GM23338 (cell line): Measurements from ENCODE around the gene REXO2. TPM values are rescaled to one million over a fixed set of nuclear protein-coding genes. Genes with fewer than 3 reads are reported as not detected.

Source experiments
- ATAC-seq: fragments of 200-7000 bp; cut with Tn5 transposase; 3 replicates; pipeline ENCODE4 v1.9.1; 2020
- DNase-seq: peaks from one replicate; pipeline ENCODE4 v3.0.0-alpha.2; 2015; ENCODE audit warnings: low spot score
- H2AFZ ChIP-seq: fragments of 200-600 bp; sonication (generic); 2 replicates; pipeline ENCODE4 v1.8.0; 2016; ENCODE audit warnings: antibody characterized with exemption, mild to moderate bottlenecking, moderate library complexity
- H3F3A ChIP-seq: fragments of 200-600 bp; sonication (generic); replicated peaks from 2 replicates; pipeline ENCODE4 v1.8.0; 2017; ENCODE audit warnings: antibody characterized with exemption, mixed run types, low read depth
- H3K27ac ChIP-seq: fragments of 200-600 bp; sonication (generic); 2 replicates; pipeline ENCODE4 v1.6.1; 2016; ENCODE audit warnings: low read depth
- H3K27me3 ChIP-seq: fragments of 200-600 bp; sonication (generic); 2 replicates; pipeline ENCODE4 v1.8.0; 2016; ENCODE audit warnings: mild to moderate bottlenecking, mixed run types, moderate library complexity; ENCODE audit not compliant: insufficient read depth
- H3K36me3 ChIP-seq: fragments of 200-600 bp; sonication (generic); 2 replicates; pipeline ENCODE4 v1.8.0; 2016; ENCODE audit warnings: mild to moderate bottlenecking; ENCODE audit not compliant: insufficient read depth
- H3K4me1 ChIP-seq: fragments of 200-600 bp; sonication (generic); 2 replicates; pipeline ENCODE4 v1.8.0; 2016; ENCODE audit warnings: mild to moderate bottlenecking, moderate library complexity; ENCODE audit not compliant: insufficient read depth
- H3K4me2 ChIP-seq: fragments of 200-600 bp; sonication (generic); 2 replicates; pipeline ENCODE4 v1.7.1; 2017; ENCODE audit warnings: mixed run types
- H3K4me3 ChIP-seq: fragments of 200-600 bp; sonication (generic); 2 replicates; pipeline ENCODE4 v1.6.1; 2016; ENCODE audit warnings: mixed run types
- H3K79me2 ChIP-seq: fragments of 200-600 bp; sonication (generic); replicated peaks from 2 replicates; pipeline ENCODE4 v1.8.0; 2017; ENCODE audit warnings: mild to moderate bottlenecking; ENCODE audit not compliant: insufficient read depth
- H3K9me2 ChIP-seq: fragments of 200-600 bp; sonication (generic); 2 replicates; pipeline ENCODE4 v1.8.0; 2017; ENCODE audit not compliant: insufficient read depth
- H4K20me1 ChIP-seq: fragments of 200-600 bp; sonication (generic); replicated peaks from 2 replicates; pipeline ENCODE4 v1.8.0; 2017; ENCODE audit warnings: mild to moderate bottlenecking; ENCODE audit not compliant: insufficient read depth
- H3K27ac Mint-ChIP-seq: 2 replicates; pipeline ENCODE4 v1.8.0; 2020; ENCODE audit warnings: inconsistent platforms, mild to moderate bottlenecking, moderate library complexity, mixed read lengths
- H3K27me3 Mint-ChIP-seq: 3 replicates; pipeline ENCODE4 v1.8.0; 2022; ENCODE audit warnings: low read depth, mild to moderate bottlenecking, moderate library complexity, mixed read lengths, inconsistent platforms; ENCODE audit not compliant: insufficient read depth, poor library complexity
- H3K36me3 Mint-ChIP-seq: 3 replicates; pipeline ENCODE4 v1.8.0; 2021; ENCODE audit warnings: low read depth, mild to moderate bottlenecking, inconsistent platforms, moderate library complexity, mixed read lengths
- H3K4me1 Mint-ChIP-seq: 3 replicates; pipeline ENCODE4 v1.8.0; 2020; ENCODE audit warnings: mild to moderate bottlenecking, inconsistent platforms, mixed read lengths
- H3K4me3 Mint-ChIP-seq: 3 replicates; pipeline ENCODE4 v1.8.0; 2021; ENCODE audit warnings: moderate library complexity, mild to moderate bottlenecking, inconsistent platforms, mixed read lengths
- H3K9me3 Mint-ChIP-seq: 3 replicates; pipeline ENCODE4 v1.8.0; 2020; ENCODE audit warnings: moderate library complexity, mild to moderate bottlenecking, inconsistent platforms, mixed read lengths
- CREB1 ChIP-seq: fragments of 250-450 bp; sonication (Bioruptor Pico); IDR thresholded peaks from 2 replicates; pipeline ENCODE4 v1.5.0; 2020; ENCODE audit warnings: low read depth, mild to moderate bottlenecking, moderate library complexity
- CTCF ChIP-seq, 2 experiments: fragments of 200-600 bp in 1 of 2; sonication (generic) in 1 of 2; conservative IDR thresholded peaks; 2 replicates each; pipeline versions ENCODE4 v1.5.1 to v1.6.1; 2016 to 2017; ENCODE audit warnings: antibody characterized with exemption in 2 of 2, low read depth in 2 of 2, mild to moderate bottlenecking in 2 of 2, moderate library complexity in 1 of 2
- ETS1 ChIP-seq: IDR thresholded peaks from 2 replicates; pipeline ENCODE4 v1.6.1; 2016; ENCODE audit warnings: antibody characterized with exemption
- EZH2 ChIP-seq: fragments of 200-600 bp; sonication (generic); IDR thresholded peaks from one replicate; pipeline ENCODE4 v1.8.0; 2017; ENCODE audit warnings: antibody characterized with exemption, mild to moderate bottlenecking, low read depth; ENCODE audit not compliant: unreplicated experiment
- EZH2phosphoT487 ChIP-seq: fragments of 200-600 bp; sonication (generic); IDR thresholded peaks from one replicate; pipeline ENCODE4 v1.8.1; 2018; ENCODE audit warnings: antibody characterized with exemption; ENCODE audit not compliant: unreplicated experiment
- JUNB ChIP-seq: IDR thresholded peaks from one replicate; pipeline ENCODE4 v1.6.1; 2016; ENCODE audit warnings: antibody characterized with exemption; ENCODE audit not compliant: unreplicated experiment
- NANOG ChIP-seq: IDR thresholded peaks from 2 replicates; pipeline ENCODE4 v1.6.1; 2016; ENCODE audit warnings: antibody characterized with exemption, borderline replicate concordance
- POLR2AphosphoS5 ChIP-seq: IDR thresholded peaks from 2 replicates; pipeline ENCODE4 v1.6.1; 2016; ENCODE audit warnings: antibody characterized with exemption, low read depth
- REST ChIP-seq: IDR thresholded peaks from one replicate; pipeline ENCODE4 v1.6.1; 2018; ENCODE audit warnings: antibody characterized with exemption; ENCODE audit not compliant: unreplicated experiment
- STAT1 ChIP-seq: IDR thresholded peaks from one replicate; pipeline ENCODE4 v1.6.1; 2016; ENCODE audit warnings: antibody characterized with exemption; ENCODE audit not compliant: unreplicated experiment
- ZNF114 ChIP-seq: fragments of 250-450 bp; sonication (Bioruptor Pico); IDR thresholded peaks from 2 replicates; pipeline ENCODE4 v1.5.0; 2020; ENCODE audit warnings: mild to moderate bottlenecking, moderate library complexity
- ZNF331 ChIP-seq: fragments of 250-450 bp; sonication (Bioruptor Pico); IDR thresholded peaks from 2 replicates; pipeline ENCODE4 v1.5.0; 2020; ENCODE audit warnings: low read depth, mild to moderate bottlenecking, moderate library complexity
- ZNF462 ChIP-seq: fragments of 250-450 bp; sonication (Bioruptor Pico); IDR thresholded peaks from 2 replicates; pipeline ENCODE4 v1.5.0; 2020; ENCODE audit warnings: mild to moderate bottlenecking, moderate library complexity
- polyA plus RNA-seq: library from polyadenylated mRNA; unstranded; fragments of >200 nt; fragmentation: Nextera tagmentation; extraction: Ambion mirVana; gene quantifications from 2 replicates; pipeline ENCODE4 v1.2.1, GENCODE V29; 2016
- total RNA-seq: library from RNA; depleted of rRNA; stranded (reverse); fragments of >200 nt; shearing (Covaris generic); gene quantifications from 2 replicates; pipeline ENCODE4 v1.2.3, GENCODE V29; 2014

The REXO2 gene
- total and polyA plus RNA-seq, 2 experiments from 2014 or later = 122 to 245 TPM

GRCh38 chr11:114448749-114449482, 9.6 kb downstream of the REXO2 start:
- Mint-ChIP-seq H3K36me3 (peaks cover 77% of the 10 kb centered on the region), H3K27ac (no peak overlapping the region), H3K9me3 (no peaks in the 10 kb centered on the region), H3K4me1 (peaks cover 11% of the 10 kb centered on the region), H3K4me3 (no peak overlapping the region), H3K27me3 (no peaks in the 10 kb centered on the region)
- Histone ChIP-seq H4K20me1 (0 out of 2 replicates have a peak, but pooled peaks cover 5% of the 10 kb centered on the region), H3K27ac (no peak overlapping the region), H3K4me2 (no peak overlapping the region), H3K79me2 (peaks cover 81% of the 10 kb centered on the region), H3K9me2 (no peaks in the 10 kb centered on the region), H3K36me3 (peaks cover 6% of the 10 kb centered on the region; the same call in 1 of the 2 replicates), H3K4me1 (0 out of 2 replicates have a peak, but pooled peaks cover 8% of the 10 kb centered on the region), H3K4me3 (no peak overlapping the region), H3K27me3 (no peaks in the 10 kb centered on the region), H2AFZ (no peak overlapping the region), H3F3A (no peaks in the 10 kb centered on the region)
- no peak for DNase-seq
- ATAC-seq = no peak
- TF ChIP-seq JUNB = no peak
- TF ChIP-seq STAT1 = no peak
- TF ChIP-seq ZNF331 (CRISPR knock-in tag) = no peak
- no peak for TF ChIP-seq EZH2phosphoT487
- TF ChIP-seq CTCF (conservative IDR thresholded peaks at IDR 0.05; ENCODE audit: low read depth in 2 of 2) = no peak
- TF ChIP-seq REST = no peak
- TF ChIP-seq ZNF462 = no peak
- no peak for TF ChIP-seq CREB1
- TF ChIP-seq NANOG = no peak
- no peak for TF ChIP-seq POLR2AphosphoS5
- no peak for TF ChIP-seq ZNF114 (CRISPR knock-in tag)
- no peak for TF ChIP-seq ETS1
- TF ChIP-seq EZH2 = no peak
